ENCODE results near the gene SLC25A43.

Gene SLC25A43

GRCh38 chrX:119500061-119500800 is 101.1 kb downstream of the SLC25A43 start:
- no peak for TF ChIP-seq CTCF (IDR thresholded peaks at IDR 0.05; ENCODE audit: low read depth, low read length, missing control alignments)
- DNase-seq (ENCODE audit: extremely low read depth, low read depth) = no peak
- H3K4me3 ChIP-seq (replicated peaks; ENCODE audit: low read depth, low read length) = no peak overlapping the region

- no peak overlapping the region for H3K4me3 ChIP-seq (replicated peaks; ENCODE audit: low read depth, low read length)
- DNase-seq (ENCODE audit: extremely low read depth, low read depth) = no peak
- TF ChIP-seq CTCF (IDR thresholded peaks at IDR 0.05; ENCODE audit: low read depth, low read length, missing control alignments) = no peak
These were observed 102.5 kb downstream of the SLC25A43 start for GRCh38 chrX:119501511-119502148.

- DNase-seq (ENCODE audit: extremely low read depth, low read depth) = no peak
- no peak for TF ChIP-seq CTCF (IDR thresholded peaks at IDR 0.05; ENCODE audit: low read depth, low read length, missing control alignments)
- no peak overlapping the region for H3K4me3 ChIP-seq (replicated peaks; ENCODE audit: low read depth, low read length)
These were observed 103.8 kb downstream of the SLC25A43 start for GRCh38 chrX:119502727-119503483.

GRCh38 chrX:119503484-119503861 is 104.3 kb downstream of the SLC25A43 start:
- no peak overlapping the region for H3K4me3 ChIP-seq (replicated peaks; ENCODE audit: low read depth, low read length)
- TF ChIP-seq CTCF (IDR thresholded peaks at IDR 0.05; ENCODE audit: low read depth, low read length, missing control alignments) = no peak
- DNase-seq (ENCODE audit: extremely low read depth, low read depth) = no peak

All from HFF-Myc (cell line).